H1 (cell line): Measurements from ENCODE around the gene DHRS7C. TPM values are rescaled to one million over a fixed set of nuclear protein-coding genes. Genes with fewer than 3 reads are reported as not detected.

Experiments used
- CTCF ChIA-PET: fragments of 300-600 bp; sonication (Branson Sonifier 250); formaldehyde crosslinking; loops from one replicate; lab custom pipeline; 2021; ENCODE audit not compliant: partially characterized antibody; lab: Charles Lee
- POLR2A ChIA-PET: fragments of 300-600 bp; sonication (Branson Sonifier 250); formaldehyde crosslinking; loops from one replicate; lab custom pipeline; 2021; ENCODE audit warnings: inconsistent platforms; ENCODE audit not compliant: partially characterized antibody; lab: Charles Lee
- DNase-seq, 2 experiments: peaks; one replicate each; pipeline versions ENCODE4 v3.0.0 to v3.0.0-alpha.2; 2010 to 2022; ENCODE audit warnings: low spot score in 2 of 2, low read depth in 1 of 2, mixed read lengths in 1 of 2
- FAIRE-seq: peaks from 2 replicates; lab custom pipeline; 2011; peaks lifted over from hg19 to GRCh38; lab: Jason Lieb, UNC
- H2AFZ ChIP-seq: 2 replicates; pipeline ENCODE4 v1.8.1; 2012; ENCODE audit warnings: low read length, inconsistent platforms
- H2AK5ac ChIP-seq: 2 replicates; pipeline ENCODE4 v1.6.1; 2013; ENCODE audit warnings: low read depth, low read length
- H2BK120ac ChIP-seq: replicated peaks from 2 replicates; pipeline ENCODE3; 2013; ENCODE audit warnings: low read depth, low read length, inconsistent platforms
- H2BK12ac ChIP-seq: 2 replicates; pipeline ENCODE4 v1.6.1; 2013; ENCODE audit warnings: low read depth, low read length
- H2BK15ac ChIP-seq: 2 replicates; pipeline ENCODE4 v1.6.1; 2013; ENCODE audit warnings: low read length
- H2BK20ac ChIP-seq: 2 replicates; pipeline ENCODE4 v1.6.1; 2013; ENCODE audit warnings: low read length
- H2BK5ac ChIP-seq: 2 replicates; pipeline ENCODE4 v1.6.1; 2013; ENCODE audit warnings: low read depth, low read length
- H3K14ac ChIP-seq: 2 replicates; pipeline ENCODE4 v1.6.1; 2013; ENCODE audit warnings: inconsistent platforms; ENCODE audit not compliant: insufficient read length
- H3K18ac ChIP-seq: 2 replicates; pipeline ENCODE4 v1.6.1; 2013; ENCODE audit warnings: low read length; ENCODE audit errors: extremely low read depth
- H3K23ac ChIP-seq: 2 replicates; pipeline ENCODE4 v1.6.1; 2013; ENCODE audit warnings: inconsistent platforms; ENCODE audit not compliant: insufficient read length
- H3K23me2 ChIP-seq: 2 replicates; pipeline ENCODE4 v1.6.1; 2013; ENCODE audit warnings: low read depth, low read length
- H3K27ac ChIP-seq: 2 replicates; pipeline ENCODE4 v1.6.1; 2011; ENCODE audit warnings: low read depth, low read length, inconsistent platforms
- H3K27me3 ChIP-seq, 4 experiments: replicated peaks in 1 of 4; 1 replicate in 1 of 4; 2 replicates in 3 of 4; pipeline versions ENCODE4 v1.6.1 to v1.8.1; 2011 to 2013; ENCODE audit warnings: low read length in 3 of 4, mild to moderate bottlenecking in 3 of 4, inconsistent platforms in 2 of 4, mixed read lengths in 2 of 4, moderate library complexity in 1 of 4; ENCODE audit not compliant: control insufficient read depth in 3 of 4, insufficient read depth in 3 of 4; ENCODE audit errors: extremely low read depth in 1 of 4
- H3K36me3 ChIP-seq, 4 experiments: 2 replicates each; pipeline versions ENCODE4 v1.6.1 to v1.8.1; 2011 to 2013; ENCODE audit warnings: mild to moderate bottlenecking in 4 of 4, low read length in 3 of 4, moderate library complexity in 2 of 4, control low read depth in 1 of 4, inconsistent platforms in 1 of 4; ENCODE audit not compliant: insufficient read depth in 4 of 4, control insufficient read depth in 2 of 4
- H3K4ac ChIP-seq: replicated peaks from 2 replicates; pipeline ENCODE3; 2013; ENCODE audit warnings: low read length, low read depth, mixed read lengths, inconsistent platforms; ENCODE audit not compliant: insufficient read length
- H3K4me1 ChIP-seq, 4 experiments: replicated peaks in 1 of 4; 1 replicate in 1 of 4; 2 replicates in 3 of 4; pipeline versions ENCODE4 v1.6.1 to v1.8.1; 2011 to 2013; ENCODE audit warnings: low read length in 3 of 4, inconsistent platforms in 2 of 4, mixed read lengths in 1 of 4; ENCODE audit not compliant: insufficient read depth in 4 of 4, control insufficient read depth in 3 of 4
- H3K4me2 ChIP-seq, 2 experiments: 2 replicates each; pipeline versions ENCODE4 v1.6.1 to v1.8.1; 2011 to 2013; ENCODE audit warnings: low read depth in 2 of 2, low read length in 2 of 2, control low read depth in 1 of 2, inconsistent platforms in 1 of 2, mild to moderate bottlenecking in 1 of 2; ENCODE audit not compliant: insufficient read depth in 1 of 2
- H3K4me3 ChIP-seq, 4 experiments: fragments of 200-600, 300-600 bp in 1 of 4; sonication (generic), shearing (Covaris generic), sonication (Bioruptor Twin) in 1 of 4; 2 replicates each; pipeline versions ENCODE4 v1.5.1 to v1.8.1; 2011 to 2016; ENCODE audit warnings: low read length in 4 of 4, low read depth in 3 of 4, control low read depth in 2 of 4, inconsistent platforms in 2 of 4, mild to moderate bottlenecking in 2 of 4, mixed read lengths in 1 of 4, moderate library complexity in 1 of 4; ENCODE audit not compliant: insufficient read depth in 2 of 4; ENCODE audit errors: extremely low read depth in 1 of 4
- H3K56ac ChIP-seq: replicated peaks from 2 replicates; pipeline ENCODE3; 2013; ENCODE audit warnings: low read depth, mild to moderate bottlenecking, mixed read lengths, low read length, inconsistent platforms; ENCODE audit not compliant: insufficient read length
- H3K79me1 ChIP-seq: 2 replicates; pipeline ENCODE4 v1.6.1; 2013; ENCODE audit warnings: low read depth, low read length, control low read depth
- H3K79me2 ChIP-seq, 2 experiments: 2 replicates each; pipeline versions ENCODE4 v1.6.1 to v1.8.1; 2012 to 2013; ENCODE audit warnings: low read length in 2 of 2, mild to moderate bottlenecking in 2 of 2, inconsistent platforms in 1 of 2; ENCODE audit not compliant: insufficient read depth in 2 of 2, control insufficient read depth in 1 of 2
- H3K9ac ChIP-seq, 4 experiments: replicated peaks in 1 of 4; 1 replicate in 1 of 4; 2 replicates in 3 of 4; pipeline versions ENCODE4 v1.6.1 to v1.8.1; 2011 to 2013; ENCODE audit warnings: low read depth in 3 of 4, low read length in 3 of 4, control low read depth in 2 of 4, mild to moderate bottlenecking in 2 of 4, moderate library complexity in 2 of 4, inconsistent platforms in 1 of 4; ENCODE audit errors: extremely low read depth in 1 of 4
- H3K9me3 ChIP-seq, 2 experiments: 2 replicates each; pipeline versions ENCODE4 v1.6.1 to v1.8.1; 2012 to 2013; ENCODE audit warnings: mild to moderate bottlenecking in 2 of 2, moderate library complexity in 2 of 2, control low read depth in 1 of 2, inconsistent platforms in 1 of 2, low read depth in 1 of 2, low read length in 1 of 2, mixed read lengths in 1 of 2; ENCODE audit not compliant: insufficient read depth in 2 of 2
- H4K20me1 ChIP-seq, 2 experiments: replicated peaks in 1 of 2; 2 replicates each; pipeline versions ENCODE3 to v1.8.1; 2011 to 2013; ENCODE audit warnings: inconsistent platforms in 2 of 2, low read length in 2 of 2, mild to moderate bottlenecking in 1 of 2; ENCODE audit not compliant: insufficient read depth in 2 of 2, control insufficient read depth in 1 of 2
- H4K5ac ChIP-seq: 2 replicates; pipeline ENCODE4 v1.6.1; 2013; ENCODE audit warnings: low read length, low read depth, mixed read lengths, inconsistent platforms; ENCODE audit not compliant: insufficient read length
- H4K8ac ChIP-seq: 2 replicates; pipeline ENCODE4 v1.8.0; 2013; ENCODE audit warnings: mild to moderate bottlenecking, moderate library complexity, low read length, inconsistent platforms; ENCODE audit not compliant: insufficient read depth; ENCODE audit errors: extremely low read depth
- H4K91ac ChIP-seq: replicated peaks from 2 replicates; pipeline ENCODE3; 2013; ENCODE audit warnings: low read length, mixed read lengths, inconsistent platforms; ENCODE audit not compliant: insufficient read length
- BCL11A ChIP-seq, 2 experiments: IDR thresholded peaks; one replicate each; pipeline ENCODE4 v1.6.1; 2011; ENCODE audit warnings: low read depth in 2 of 2, low read length in 2 of 2, mild to moderate bottlenecking in 2 of 2
- CREB1 ChIP-seq: IDR thresholded peaks from 2 replicates; pipeline ENCODE4 v1.6.1; 2012; ENCODE audit warnings: inconsistent platforms
- JUN ChIP-seq: IDR thresholded peaks from 2 replicates; pipeline ENCODE4 v1.6.1; 2011; ENCODE audit warnings: low read depth, mild to moderate bottlenecking, improper control_type of control experiment, low read length
- MAX ChIP-seq: IDR thresholded peaks from 2 replicates; pipeline ENCODE4 v1.6.1; 2012; ENCODE audit warnings: inconsistent platforms
- PHF8 ChIP-seq: fragments of 200-600 bp; sonication (generic); conservative IDR thresholded peaks from 2 replicates; pipeline ENCODE4 v1.7.1; 2012; ENCODE audit warnings: low read depth, mild to moderate bottlenecking, inconsistent platforms, low read length, moderate library complexity
- WGBS, 2 experiments: shearing (Covaris generic) in 1 of 2; methylation state at CpG; one replicate each; pipeline versions ENCODE4 v1.1.6 to v1.1.7; 2013 to 2015; ENCODE audit warnings: low lambda C conversion rate in 2 of 2, mixed read lengths in 2 of 2, inconsistent platforms in 1 of 2, low coverage in 1 of 2, missing lambda C conversion rate in 1 of 2; ENCODE audit not compliant: insufficient replicate concordance in 2 of 2, insufficient coverage in 1 of 2, insufficient read length in 1 of 2; ENCODE audit errors: extremely low coverage in 1 of 2, missing lambda C conversion rate in 1 of 2; 5-methylcytosine and 5-hydroxymethylcytosine counted together
- polyA plus RNA-seq, 7 experiments: library from polyadenylated mRNA; depleted of rRNA in 3 of 7; stranded (reverse) in 5 of 7; unstranded in 2 of 7; fragments of >200 nt in 5 of 7; fragments of 200-250 nt in 2 of 7; gene quantifications; 1 replicate in 5 of 7; 2 replicates in 1 of 7; 4 replicates in 1 of 7; pipeline versions ENCODE4 v1.2.1 to v1.2.3, GENCODE V29; 2011 to 2013; ENCODE audit warnings: missing spikeins in 2 of 7, mixed read lengths in 2 of 7
- total RNA-seq: library from RNA; stranded (reverse); fragmentation: NEBNext Ultra II Directional; extraction: Animal tissue kit (Norgen Biotek cat#: 25700); gene quantifications from 2 replicates; pipeline ENCODE4 v1.2.1, GENCODE V29; 2021

DHRS7C gene
- total and polyA plus RNA-seq, 2 of the 8 experiments (the other 6 are each of a cell fraction or from before 2014, with no cell fraction given): not detected

GRCh38 chr17:9818760-9819159, 27.4 kb upstream of the DHRS7C start:
- no peaks in the 10 kb centered on the region for H3K9me3 ChIP-seq
- H2BK120ac ChIP-seq: no peak overlapping the region
- no peak for TF ChIP-seq PHF8
- TF ChIP-seq JUN: no peak
- TF ChIP-seq CREB1: no peak
- no peak for TF ChIP-seq MAX
- TF ChIP-seq BCL11A (IDR thresholded peaks at IDR 0.05; ENCODE audit: low read depth in 2 of 2, low read length in 2 of 2): no peak

More at GRCh38 chr17:9818760-9819159, 27.4 kb upstream of the DHRS7C start:
- Histone ChIP-seq H3K56ac (no peak overlapping the region), H2BK15ac (no peak overlapping the region), H2BK20ac (no peak overlapping the region), H2BK5ac (no peak overlapping the region), H4K20me1 (peaks cover 0 to 2% of the 10 kb centered on the region in 2 experiments), H3K4ac (no peak overlapping the region), H3K36me3 (no peaks in the 10 kb centered on the region), H3K27me3 (no peaks in the 10 kb centered on the region), H3K79me1 (no peaks in the 10 kb centered on the region), H3K4me3 (no peak overlapping the region), H2AFZ (no peak overlapping the region), H3K23ac (no peak overlapping the region), H3K23me2 (peaks cover 4% of the 10 kb centered on the region; the same call in 1 of the 2 replicates), H3K18ac (no peak overlapping the region), H3K14ac (no peak overlapping the region), H2AK5ac (no peak overlapping the region), H4K8ac (no peak overlapping the region), H3K9ac (no peak overlapping the region), H3K4me2 (no peak overlapping the region), H3K79me2 (no peaks in the 10 kb centered on the region), H4K91ac (no peak overlapping the region), H4K5ac (no peak overlapping the region), H3K4me1 (no peaks in the 10 kb centered on the region), H2BK12ac (no peak overlapping the region), H3K27ac (no peak overlapping the region)
- ChIA-PET POLR2A (no interaction called here), CTCF (interaction anchor here (1.0 to 1.5 kb wide), 2 partner anchors 13 to 74 kb away, joined by 3 to 4 read pairs; no protein-coding TSS in a partner anchor)
- DNase-seq (no peak), FAIRE-seq (no peak)
- WGBS, 2 experiments: 63% methylated on average over 4 of the region's 4 CpGs; no CpG with 5 or more reads in 1 of the 2 experiments
